Neural cell (in vitro differentiated cells): ENCODE results near the gene TRIP6. TPM values are rescaled to one million over a fixed set of nuclear protein-coding genes. Genes with fewer than 3 reads are reported as not detected.

Source experiments
- H2AFZ ChIP-seq: fragments of 200-600, 300-800 bp; sonication (generic), shearing (Covaris generic); 2 replicates; pipeline ENCODE4 v1.6.0; 2014; ENCODE audit warnings: low read depth, mild to moderate bottlenecking, antibody characterized with exemption, low read length, moderate library complexity
- H3F3A ChIP-seq: fragments of 200-600 bp; shearing (Covaris generic); 2 replicates; pipeline ENCODE4 v1.6.1; 2016; ENCODE audit warnings: mild to moderate bottlenecking, moderate library complexity, mixed read lengths, antibody characterized with exemption, low read length; ENCODE audit not compliant: insufficient read depth, poor library complexity, severe bottlenecking
- H3K27ac ChIP-seq: fragments of 200-600, 300-800 bp; sonication (generic), shearing (Covaris generic); 2 replicates; pipeline ENCODE4 v1.5.1; 2014; ENCODE audit warnings: mild to moderate bottlenecking, low read length, moderate library complexity
- H3K27me3 ChIP-seq: fragments of 300-800, 200-600 bp; sonication (generic), shearing (Covaris generic); 2 replicates; pipeline ENCODE4 v1.6.0; 2014; ENCODE audit warnings: mild to moderate bottlenecking, low read depth, low read length, moderate library complexity; ENCODE audit not compliant: insufficient read depth
- H3K36me3 ChIP-seq: fragments of 300-800, 200-600 bp; sonication (generic), shearing (Covaris generic); 2 replicates; pipeline ENCODE4 v1.5.1; 2014; ENCODE audit warnings: mild to moderate bottlenecking, antibody characterized with exemption, low read length, moderate library complexity; ENCODE audit not compliant: insufficient read depth
- H3K4me2 ChIP-seq: fragments of 300-800, 200-600 bp; sonication (generic), shearing (Covaris generic); 2 replicates; pipeline ENCODE4 v1.6.0; 2014; ENCODE audit warnings: mild to moderate bottlenecking, low read length
- H3K4me3 ChIP-seq: fragments of 300-800, 200-600 bp; sonication (generic), shearing (Covaris generic); 2 replicates; pipeline ENCODE4 v1.5.1; 2014; ENCODE audit warnings: mild to moderate bottlenecking, low read length, moderate library complexity
- H3K79me2 ChIP-seq: fragments of 200-600 bp; shearing (Covaris generic); replicated peaks from 2 replicates; pipeline ENCODE4 v1.6.0; 2014; ENCODE audit warnings: mild to moderate bottlenecking, low read length, moderate library complexity; ENCODE audit not compliant: insufficient read depth
- H3K9ac ChIP-seq: fragments of 300-800, 200-600 bp; sonication (generic), shearing (Covaris generic); 2 replicates; pipeline ENCODE4 v1.6.1; 2016; ENCODE audit warnings: mild to moderate bottlenecking, low read length, mixed read lengths
- H3K9me2 ChIP-seq: fragments of 200-600 bp; shearing (Covaris generic); 2 replicates; pipeline ENCODE4 v1.6.1; 2016; ENCODE audit warnings: mild to moderate bottlenecking, low read length, mixed read lengths; ENCODE audit not compliant: insufficient read depth
- H3K9me3 ChIP-seq: fragments of 200-600, 300-800 bp; sonication (generic), shearing (Covaris generic); 2 replicates; pipeline ENCODE4 v1.6.1; 2016; ENCODE audit warnings: mild to moderate bottlenecking, mixed run types, low read length, moderate library complexity, mixed read lengths
- H4K20me1 ChIP-seq: fragments of 200-600 bp; shearing (Covaris generic); 2 replicates; pipeline ENCODE4 v1.6.1; 2016; ENCODE audit warnings: mild to moderate bottlenecking, mixed run types; ENCODE audit not compliant: insufficient read depth
- CTCF ChIP-seq: fragments of 450-650 bp; IDR thresholded peaks from 2 replicates; pipeline ENCODE4 v1.5.1; 2014; ENCODE audit warnings: antibody characterized with exemption, mild to moderate bottlenecking, moderate library complexity; ENCODE audit not compliant: poor library complexity, severe bottlenecking
- EP300 ChIP-seq: fragments of 450-650 bp; conservative IDR thresholded peaks from 2 replicates; pipeline ENCODE4 v1.6.1; 2014; ENCODE audit warnings: antibody characterized with exemption, mild to moderate bottlenecking, moderate library complexity; ENCODE audit not compliant: poor library complexity, severe bottlenecking
- EZH2 ChIP-seq: fragments of 200-600, 300-800 bp; shearing (Covaris generic), sonication (generic); IDR thresholded peaks from 2 replicates; pipeline ENCODE4 v1.6.1; 2014; ENCODE audit warnings: antibody characterized with exemption, low read length, borderline replicate concordance, mild to moderate bottlenecking; ENCODE audit not compliant: insufficient read depth, poor library complexity, severe bottlenecking
- MXI1 ChIP-seq: fragments of 450-650 bp; conservative IDR thresholded peaks from 2 replicates; pipeline ENCODE4 v1.6.1; 2014; ENCODE audit warnings: antibody characterized with exemption, mild to moderate bottlenecking; ENCODE audit not compliant: poor library complexity, severe bottlenecking
- POLR2AphosphoS5 ChIP-seq: IDR thresholded peaks from 2 replicates; pipeline ENCODE4 v1.6.1; 2012
- RAD21 ChIP-seq: fragments of 450-650 bp; conservative IDR thresholded peaks from 2 replicates; pipeline ENCODE4 v1.6.1; 2014; ENCODE audit warnings: antibody characterized with exemption, mild to moderate bottlenecking, moderate library complexity
- REST ChIP-seq: IDR thresholded peaks from 2 replicates; pipeline ENCODE4 v1.6.1; 2012; ENCODE audit warnings: borderline replicate concordance
- SMC3 ChIP-seq: fragments of 450-650 bp; conservative IDR thresholded peaks from 2 replicates; pipeline ENCODE4 v1.6.1; 2014; ENCODE audit warnings: antibody characterized with exemption, mild to moderate bottlenecking, moderate library complexity; ENCODE audit not compliant: poor library complexity
- TAF1 ChIP-seq: IDR thresholded peaks from 2 replicates; pipeline ENCODE4 v1.6.1; 2012; ENCODE audit warnings: low read depth
- polyA plus RNA-seq: library from polyadenylated mRNA; depleted of rRNA; stranded (reverse); fragments of >200 nt; gene quantifications from 2 replicates; pipeline ENCODE4 v1.2.3, GENCODE V29; 2014

Gene TRIP6
- polyA plus RNA-seq, 1 donor from 2014 or later, result 2.1 TPM

- H4K20me1 ChIP-seq, result no peaks in the 10 kb centered on the region
- H3F3A ChIP-seq, result no peaks in the 10 kb centered on the region
- TF ChIP-seq EP300 (no peak), REST (no peak), SMC3 (no peak), POLR2AphosphoS5 (no peak), RAD21 (no peak), CTCF (no peak), TAF1 (no peak), MXI1 (no peak), EZH2 (no peak)
- no peak overlapping the region for H3K4me2 ChIP-seq
- H3K27ac ChIP-seq, result no peak overlapping the region
- H3K9ac ChIP-seq, result no peak overlapping the region
- H3K36me3 ChIP-seq, result no peaks in the 10 kb centered on the region
- H3K27me3 ChIP-seq, result no peaks in the 10 kb centered on the region
- H3K9me3 ChIP-seq, result no peaks in the 10 kb centered on the region
- no peaks in the 10 kb centered on the region for H3K79me2 ChIP-seq
- no peak overlapping the region for H3K4me3 ChIP-seq
- H2AFZ ChIP-seq, result no peak overlapping the region
- no peaks in the 10 kb centered on the region for H3K9me2 ChIP-seq
These were observed 19.8 kb upstream of the TRIP6 start for GRCh38 chr7:100847360-100847759.

- H3K27ac ChIP-seq, result peak within 1 kb of the TSS; percentile 2
- peak within 1 kb of the TSS; percentile 82 for H3K4me2 ChIP-seq
- H4K20me1 ChIP-seq, result no peaks in the 10 kb centered on the region
- no peaks in the 10 kb centered on the region for H3K79me2 ChIP-seq
- H3K27me3 ChIP-seq, result no peaks in the 10 kb centered on the region
- H3K9me2 ChIP-seq, result no peaks in the 10 kb centered on the region
- no peaks in the 10 kb centered on the region for H3K9me3 ChIP-seq
- TF ChIP-seq REST (no peak), MXI1 (peak; percentile 100), CTCF (peak; percentile 99), POLR2AphosphoS5 (no peak), EZH2 (no peak), SMC3 (peak; percentile 91), RAD21 (peak; percentile 97), EP300 (peak; percentile 15), TAF1 (no peak)
- H3F3A ChIP-seq, result no peaks in the 10 kb centered on the region
- H2AFZ ChIP-seq, result peak within 1 kb of the TSS; percentile 93
- no peaks in the 10 kb centered on the region for H3K36me3 ChIP-seq
- peak within 1 kb of the TSS; percentile 80 for H3K4me3 ChIP-seq
- peak within 1 kb of the TSS; percentile 71 for H3K9ac ChIP-seq
These were observed 14.9 kb upstream of the TRIP6 start, which contains the start of gene SLC12A9 for GRCh38 chr7:100852048-100852872. Gene SLC12A9, plus strand, starts transcription at chr7:100852713. Its CDS starts 1,485 bp downstream, at chr7:100854198.
